ENCODE results near the gene KIF26A. TPM values are rescaled to one million over a fixed set of nuclear protein-coding genes. Genes with fewer than 3 reads are reported as not detected.

KIF26A gene
- polyA plus RNA-seq, 12 donors, result 4.8 to 25.2 (median 5.9) TPM; not detected in 1

DNA sequence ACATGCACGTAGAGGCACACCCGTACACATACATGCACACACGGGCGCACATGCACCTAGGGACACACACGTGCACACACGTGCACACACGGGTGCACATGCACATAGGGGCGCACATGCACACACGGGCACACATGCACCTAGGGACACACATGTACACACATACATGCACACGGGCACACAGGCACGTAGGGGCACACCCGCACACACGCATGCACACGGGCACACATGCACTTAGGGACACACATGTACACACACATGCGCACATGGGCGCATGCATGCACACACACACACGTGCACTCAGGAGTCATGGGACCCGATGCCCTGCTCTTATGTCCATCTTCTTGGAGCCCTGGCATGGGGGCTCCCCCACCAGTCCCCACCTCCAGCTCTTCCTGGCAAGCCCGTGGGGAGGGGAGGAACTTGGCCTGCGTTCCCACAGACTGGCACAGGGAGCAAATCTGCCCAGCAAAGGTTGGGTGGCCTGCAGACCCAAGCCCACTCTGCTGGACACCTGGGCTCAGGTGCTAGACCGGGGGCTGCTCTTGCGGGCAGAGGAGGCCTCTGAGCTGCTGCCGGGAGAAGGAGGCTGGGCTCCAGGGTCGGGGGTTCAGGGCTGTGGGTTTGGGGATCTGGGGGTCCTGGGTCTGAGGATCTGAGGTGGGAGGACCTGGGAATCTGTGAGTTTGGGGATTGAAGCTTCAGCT is 51.4 kb downstream of the KIF26A start:
- DNase-seq, result no peak

DNA sequence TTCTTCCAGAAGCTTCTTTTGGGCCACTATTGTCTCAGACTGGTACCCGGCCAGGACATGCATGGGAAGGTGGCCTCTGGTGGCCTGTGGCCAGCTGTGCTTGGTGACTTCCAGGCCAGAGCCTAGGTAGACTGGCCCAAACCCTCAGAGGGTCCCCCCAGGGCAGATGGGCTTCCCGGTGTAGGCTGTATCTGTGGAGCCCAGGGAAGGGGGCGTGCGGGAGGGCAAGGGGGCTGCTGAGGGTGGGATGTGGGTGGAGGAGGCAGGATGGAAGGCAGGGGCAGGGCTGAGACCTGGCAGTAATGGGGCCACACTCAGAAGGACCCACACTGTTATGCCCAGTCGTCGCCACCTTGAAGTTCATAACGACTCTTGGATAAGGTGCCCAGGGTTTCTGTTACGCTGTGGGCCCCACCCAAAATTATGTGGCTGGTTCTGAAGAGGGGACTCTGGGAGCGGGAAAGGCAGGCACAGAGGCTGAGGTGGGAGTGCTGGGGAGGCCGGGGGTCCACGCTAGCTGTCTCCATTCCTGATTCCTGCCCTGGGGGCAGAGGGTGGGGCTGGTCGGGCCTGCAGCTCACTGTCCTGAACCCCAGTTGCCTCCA is 52.1 kb downstream of the KIF26A start:
- DNase-seq, result no peak

DNA sequence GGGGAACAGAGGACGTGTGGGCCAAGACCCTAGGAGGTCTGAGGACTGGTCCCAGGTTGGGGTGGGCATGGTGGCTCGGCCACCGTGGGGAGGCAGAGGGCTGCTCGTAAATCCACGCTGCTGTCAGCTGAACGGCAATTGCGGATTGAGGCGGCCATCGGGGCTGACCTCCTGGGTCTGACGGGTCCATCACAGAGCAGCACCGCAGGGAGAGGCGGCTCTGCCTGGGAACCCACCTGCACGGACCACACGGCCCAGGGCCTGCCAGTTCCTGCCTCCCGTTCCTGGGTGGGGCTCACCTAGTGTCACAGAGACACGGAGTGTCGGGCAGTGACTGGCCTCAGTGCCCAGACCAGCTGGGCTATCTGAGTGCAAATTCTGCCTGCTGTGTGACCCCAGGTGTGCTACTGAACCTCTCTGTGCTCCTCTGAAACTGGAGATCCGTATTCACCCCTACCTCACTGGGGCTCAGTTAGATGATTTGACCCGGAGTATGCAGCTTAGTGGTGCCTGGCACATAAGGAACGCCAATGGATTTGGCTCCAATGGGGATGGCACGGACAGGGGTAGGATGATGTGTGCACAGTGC is 53.1 kb downstream of the KIF26A start:
- DNase-seq, result no peak

DNA sequence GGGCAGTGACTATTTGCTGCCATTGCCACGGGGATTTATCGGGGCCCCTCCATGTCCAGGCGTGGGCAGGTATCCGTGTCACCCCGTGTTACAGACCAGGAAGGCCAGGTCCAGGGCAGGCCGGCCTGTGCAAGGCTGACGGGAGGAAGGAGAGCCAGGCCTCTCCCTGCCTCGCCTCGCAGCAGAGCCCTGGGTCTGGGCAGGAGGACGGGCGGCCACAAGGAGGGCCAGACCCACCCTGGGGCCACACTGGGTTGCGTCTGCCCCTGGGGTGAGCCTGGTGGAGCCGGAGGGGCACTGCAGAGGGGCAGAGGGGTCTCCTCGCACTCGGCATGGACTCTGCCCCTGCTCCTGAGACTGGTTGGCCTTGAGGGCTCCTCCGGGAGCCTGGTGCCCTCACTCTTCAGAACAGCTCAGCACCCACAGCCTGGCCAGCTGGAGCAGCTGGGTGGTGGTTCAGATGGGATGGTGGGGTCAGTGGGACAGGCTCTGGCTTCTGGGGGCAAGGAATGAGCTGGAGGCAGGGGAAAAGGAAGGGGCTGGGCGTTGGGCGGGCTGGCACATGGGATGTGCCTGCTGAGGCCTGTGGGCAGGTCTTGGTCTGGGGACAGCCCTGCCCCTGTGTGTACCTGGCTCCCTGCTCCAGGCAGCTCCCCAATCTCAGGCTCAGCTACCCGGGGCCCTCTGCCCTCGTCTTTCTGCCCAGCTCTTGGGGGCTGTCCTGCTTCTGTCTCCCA is 53.9 kb downstream of the KIF26A start:
- DNase-seq, result no peak

DNA sequence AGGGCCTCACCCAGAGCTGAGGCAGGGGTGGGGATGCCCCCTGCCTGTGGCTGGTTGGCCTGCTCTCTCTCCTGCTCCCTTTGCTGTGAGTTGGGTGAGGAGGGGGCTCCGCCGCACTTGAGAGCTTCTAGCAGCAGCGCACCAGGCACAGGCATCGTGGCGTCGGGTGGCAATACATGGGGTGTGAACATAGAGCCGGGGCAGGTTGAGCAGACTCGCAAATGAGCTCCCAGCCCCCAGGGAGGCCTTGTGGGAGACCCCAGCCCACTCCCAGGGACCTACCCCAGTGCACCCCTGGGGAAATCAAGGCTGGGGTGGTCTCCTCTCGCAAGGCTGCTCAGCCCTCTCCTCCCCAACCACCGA is 54.5 kb downstream of the KIF26A start:
- DNase-seq, result no peak

DNA sequence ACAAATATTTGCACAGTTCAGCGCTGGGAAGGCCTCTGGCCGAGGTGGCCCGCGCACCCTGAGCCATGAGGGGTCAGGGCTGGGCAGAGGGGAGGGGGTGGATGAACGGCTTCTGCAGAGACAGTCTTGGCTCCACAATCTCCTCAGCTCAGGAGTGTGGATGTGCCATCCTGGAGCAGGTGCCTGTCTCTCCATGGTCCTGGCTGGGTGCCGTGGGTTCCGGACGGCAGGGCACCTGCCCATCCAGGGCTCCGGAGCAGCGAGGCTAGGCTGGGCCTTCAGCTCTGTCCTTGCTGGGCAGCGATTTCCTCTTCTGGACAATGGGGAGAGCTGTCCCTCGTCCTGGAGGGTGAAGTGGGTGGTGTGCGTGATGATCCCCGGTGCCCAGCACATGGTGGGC is 55.6 kb downstream of the KIF26A start:
- no peak for DNase-seq

DNA sequence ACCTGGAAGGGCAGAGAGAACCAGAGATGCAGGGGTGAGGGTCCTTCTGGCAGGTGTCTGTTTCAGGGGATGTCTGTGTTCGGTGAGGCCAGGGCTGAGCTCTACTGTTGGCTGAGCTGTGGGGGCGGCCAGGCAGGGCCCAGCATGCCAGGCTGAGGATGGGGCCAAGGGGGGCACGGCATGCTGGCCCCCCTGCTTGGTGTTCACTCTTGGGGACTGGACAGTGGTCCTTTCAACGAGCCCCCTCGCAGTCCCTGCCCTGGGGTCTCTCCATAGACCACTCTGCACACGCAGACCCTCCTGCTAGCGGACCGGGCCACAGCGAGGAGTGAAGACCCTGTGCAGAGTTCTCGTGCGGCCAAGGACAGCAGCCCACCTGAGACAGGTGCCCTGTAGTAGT is 56.3 kb downstream of the KIF26A start:
- no peak for DNase-seq

DNA sequence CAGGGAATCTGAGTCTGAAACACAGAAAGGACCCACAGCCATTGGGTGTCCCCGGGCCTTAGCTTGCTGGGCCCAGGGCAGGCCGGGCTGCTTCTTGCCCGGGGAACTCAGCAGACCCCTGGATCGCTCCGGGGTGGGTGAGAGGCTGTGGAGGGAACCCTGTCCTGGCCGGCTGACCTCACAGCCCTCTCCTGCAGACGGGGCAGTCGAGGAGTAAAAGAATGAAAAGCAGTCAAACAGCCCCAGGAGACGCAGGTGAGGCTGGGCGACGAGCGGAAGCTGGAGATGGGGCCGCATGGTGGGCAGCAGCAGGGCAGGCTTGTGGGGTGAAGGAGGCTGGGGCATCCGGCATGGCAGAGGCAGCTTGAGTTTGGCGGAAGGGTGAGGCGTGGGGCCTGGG is 57.0 kb downstream of the KIF26A start:
- DNase-seq, result no peak

DNA sequence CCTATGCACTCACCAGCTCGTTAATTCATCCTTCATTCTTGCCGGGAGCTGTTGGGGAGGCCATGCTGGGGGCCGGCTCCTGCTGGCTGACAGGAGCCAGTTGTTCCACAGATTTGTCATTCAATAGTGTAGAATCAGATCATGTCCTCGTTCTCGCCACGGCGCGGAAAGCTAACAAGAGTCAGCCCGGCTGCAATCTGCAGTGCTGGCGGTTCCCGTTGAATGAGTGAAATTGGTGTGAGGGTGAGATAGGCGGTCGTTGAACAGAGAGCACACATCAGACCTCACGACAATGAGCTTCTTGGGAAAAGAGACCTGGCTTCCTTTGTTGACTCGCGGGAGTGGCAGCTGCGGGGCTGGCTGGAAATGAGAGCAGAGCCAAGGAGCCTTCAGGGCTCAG is 57.5 kb downstream of the KIF26A start:
- no peak for DNase-seq

DNA sequence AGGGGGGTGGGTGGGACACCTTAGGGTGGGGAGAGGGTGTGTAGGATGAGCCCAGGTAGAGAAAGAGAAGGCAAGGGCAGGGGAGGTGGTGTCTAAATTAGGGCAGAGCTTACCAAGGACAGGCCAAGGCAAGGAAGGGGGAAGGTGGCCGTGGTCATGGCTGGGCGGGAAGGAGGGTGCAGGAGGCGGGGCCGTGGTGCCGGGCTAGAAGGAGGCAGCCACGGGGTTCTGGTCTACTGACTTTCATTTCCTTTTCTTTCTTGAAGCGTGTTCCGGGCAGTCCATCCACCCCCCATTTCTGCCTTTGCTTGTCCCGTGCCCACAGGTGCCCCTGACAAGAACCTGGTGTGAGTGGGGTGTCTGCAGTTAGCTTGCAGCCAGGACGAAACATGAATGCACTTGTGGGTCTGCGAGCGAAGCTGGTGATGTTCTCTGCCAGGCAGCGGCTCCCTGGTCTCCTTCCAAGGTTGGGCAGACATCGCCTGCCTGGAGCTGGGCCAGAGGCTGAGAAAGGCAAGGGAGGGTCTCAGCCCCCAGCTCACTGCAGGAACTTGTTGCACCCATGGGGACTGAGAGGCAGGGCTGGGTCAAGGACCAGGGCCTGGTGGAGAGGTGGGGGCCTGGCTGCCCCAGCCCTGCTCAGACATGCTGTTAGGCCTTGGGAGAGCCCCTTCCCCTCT is 58.2 kb downstream of the KIF26A start:
- no peak for DNase-seq

DNA sequence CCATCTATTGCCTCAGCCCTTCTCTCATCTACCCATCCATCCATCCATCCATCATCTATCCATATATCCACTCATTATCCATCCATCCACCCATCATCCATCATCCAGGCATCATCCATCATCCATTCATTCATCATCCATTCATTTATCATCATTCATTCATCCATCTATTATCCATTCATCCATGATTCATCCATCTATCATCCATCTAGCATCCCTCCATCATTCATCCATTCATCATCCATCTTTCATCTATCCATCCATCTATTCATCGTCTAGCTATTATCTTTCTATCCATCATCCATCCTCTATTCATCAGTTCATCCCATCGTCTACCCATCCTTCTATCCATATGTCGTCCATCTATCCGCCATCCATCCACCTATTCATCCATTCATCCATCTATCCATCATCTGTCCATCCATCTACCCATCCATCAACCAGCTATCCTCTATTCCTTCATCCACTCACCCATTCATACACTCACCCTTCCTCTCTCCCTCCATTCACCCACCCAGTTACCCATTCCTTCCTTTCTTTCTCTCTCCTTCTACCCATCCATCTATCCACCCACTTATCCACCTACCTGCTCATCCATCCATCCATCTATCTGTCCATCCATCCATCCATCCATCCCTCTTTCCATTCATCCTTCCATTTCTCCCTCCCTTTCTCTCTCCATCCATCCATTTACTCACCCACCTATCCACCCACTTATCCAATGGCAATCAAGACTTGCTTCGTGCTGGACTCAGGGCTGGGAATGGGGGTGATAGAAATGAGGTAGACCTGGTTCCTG is 59.3 kb downstream of the KIF26A start:
- no peak for DNase-seq

DNA sequence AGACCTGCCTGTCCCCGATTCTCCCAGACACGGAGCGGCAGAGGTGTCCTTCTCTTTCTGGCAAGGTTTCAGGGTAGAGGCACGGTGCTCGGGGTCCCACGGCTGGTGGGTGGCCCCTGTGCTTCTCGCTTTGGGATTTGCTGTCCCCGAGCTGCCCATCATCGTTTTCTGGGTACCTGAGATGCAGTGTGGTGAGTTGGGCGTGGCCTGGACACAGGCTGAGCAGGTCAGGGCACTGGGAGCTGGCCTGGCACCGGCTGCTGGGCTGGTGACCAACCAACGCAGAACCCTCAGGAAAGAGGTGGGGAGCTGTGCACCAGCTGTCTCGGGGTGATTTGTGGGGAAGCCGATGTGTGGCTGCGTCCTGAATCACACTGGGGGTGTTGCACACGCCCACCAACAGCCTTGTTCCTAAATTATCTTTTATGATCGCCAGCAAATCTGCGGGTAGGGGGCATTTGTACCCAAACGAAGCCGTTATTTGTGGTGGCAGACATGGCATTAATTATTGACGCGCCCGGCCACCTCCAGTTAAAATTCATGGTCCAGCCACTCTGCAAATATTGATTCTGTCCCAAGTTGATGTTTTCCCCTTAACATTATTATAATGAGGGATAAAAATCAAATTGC is 61.0 kb downstream of the KIF26A start:
- DNase-seq, result no peak

DNA sequence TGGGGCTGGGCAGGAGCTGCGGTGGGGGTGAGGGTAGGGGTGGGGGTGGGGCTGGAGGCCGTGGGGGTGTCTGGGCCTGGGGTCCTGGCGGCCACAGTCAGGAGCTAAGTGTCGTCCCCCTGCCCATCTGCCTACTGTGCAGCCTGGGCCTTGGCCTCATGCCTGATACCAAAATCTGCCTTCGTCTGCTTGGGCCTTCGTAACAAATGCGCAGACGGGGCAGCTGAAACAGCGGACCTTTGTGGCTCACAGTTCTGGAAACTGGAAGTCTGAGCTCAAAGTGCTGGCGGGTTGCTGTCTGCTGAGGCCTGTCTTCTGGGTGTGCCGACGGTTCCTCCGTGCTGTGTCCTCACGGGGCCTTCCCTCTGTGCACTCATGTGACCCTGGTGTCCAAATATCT is 61.7 kb downstream of the KIF26A start:
- no peak for DNase-seq

DNA sequence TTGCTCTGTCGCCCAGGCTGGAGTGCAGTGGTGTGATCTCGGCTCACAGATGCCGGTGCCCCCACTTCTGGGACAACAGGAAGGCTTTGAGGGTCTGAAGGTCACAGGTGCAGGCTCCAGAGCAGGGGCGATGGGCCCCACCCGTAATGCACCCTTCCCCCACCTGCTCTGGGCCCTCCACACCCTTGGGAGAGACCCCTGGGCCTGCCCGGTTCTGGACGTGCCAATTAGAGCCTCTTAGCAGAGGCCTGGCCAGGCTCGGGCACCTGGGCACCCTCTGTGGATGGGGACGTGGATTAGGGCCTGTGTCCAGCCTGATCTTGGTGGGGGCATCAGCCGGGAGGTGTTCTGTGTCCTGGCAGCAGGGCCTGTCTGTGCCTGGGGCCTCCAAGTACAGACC is 62.2 kb downstream of the KIF26A start:
- DNase-seq, result no peak

DNA sequence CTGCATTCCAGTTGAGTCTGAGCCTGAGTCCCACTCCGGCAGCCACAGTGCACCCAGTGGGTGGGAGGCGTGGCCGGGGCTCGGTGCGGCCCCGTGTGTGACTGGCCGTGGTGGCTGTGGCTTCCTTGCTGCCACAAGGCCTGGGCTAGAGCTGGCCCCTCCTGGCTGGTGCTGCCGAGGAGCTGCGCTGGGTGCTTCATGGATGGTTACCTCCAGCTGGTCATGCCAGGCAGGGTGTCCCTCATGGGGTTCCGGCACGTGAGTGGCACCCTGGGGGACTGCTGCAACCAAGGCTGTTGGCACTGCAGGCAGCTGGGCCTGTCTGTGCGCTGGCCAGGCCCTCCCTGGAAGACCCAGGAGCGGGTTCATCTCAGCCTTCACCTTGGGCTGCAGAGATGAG is 62.7 kb downstream of the KIF26A start:
- DNase-seq, result no peak

DNA sequence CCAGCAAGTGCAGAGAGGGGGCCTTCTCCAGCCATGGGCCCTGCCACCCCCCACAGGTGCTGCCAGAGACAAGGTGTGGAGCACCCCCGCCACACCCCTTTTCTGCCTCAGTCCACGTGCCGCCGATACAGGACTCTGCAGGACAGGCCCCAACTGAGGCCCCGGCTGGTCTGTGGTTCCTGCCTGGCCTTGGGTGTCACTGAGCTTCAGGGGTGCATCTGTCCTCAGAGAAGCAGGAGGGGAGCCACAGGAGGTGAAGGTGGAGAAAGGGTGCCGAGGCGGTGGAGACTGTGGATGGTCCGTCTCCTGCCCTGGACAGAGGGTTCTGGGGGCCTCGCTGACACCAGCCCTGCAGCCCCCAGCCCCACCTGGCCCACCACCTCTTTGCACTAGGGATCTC is 63.1 kb downstream of the KIF26A start:
- DNase-seq, result no peak

DNA sequence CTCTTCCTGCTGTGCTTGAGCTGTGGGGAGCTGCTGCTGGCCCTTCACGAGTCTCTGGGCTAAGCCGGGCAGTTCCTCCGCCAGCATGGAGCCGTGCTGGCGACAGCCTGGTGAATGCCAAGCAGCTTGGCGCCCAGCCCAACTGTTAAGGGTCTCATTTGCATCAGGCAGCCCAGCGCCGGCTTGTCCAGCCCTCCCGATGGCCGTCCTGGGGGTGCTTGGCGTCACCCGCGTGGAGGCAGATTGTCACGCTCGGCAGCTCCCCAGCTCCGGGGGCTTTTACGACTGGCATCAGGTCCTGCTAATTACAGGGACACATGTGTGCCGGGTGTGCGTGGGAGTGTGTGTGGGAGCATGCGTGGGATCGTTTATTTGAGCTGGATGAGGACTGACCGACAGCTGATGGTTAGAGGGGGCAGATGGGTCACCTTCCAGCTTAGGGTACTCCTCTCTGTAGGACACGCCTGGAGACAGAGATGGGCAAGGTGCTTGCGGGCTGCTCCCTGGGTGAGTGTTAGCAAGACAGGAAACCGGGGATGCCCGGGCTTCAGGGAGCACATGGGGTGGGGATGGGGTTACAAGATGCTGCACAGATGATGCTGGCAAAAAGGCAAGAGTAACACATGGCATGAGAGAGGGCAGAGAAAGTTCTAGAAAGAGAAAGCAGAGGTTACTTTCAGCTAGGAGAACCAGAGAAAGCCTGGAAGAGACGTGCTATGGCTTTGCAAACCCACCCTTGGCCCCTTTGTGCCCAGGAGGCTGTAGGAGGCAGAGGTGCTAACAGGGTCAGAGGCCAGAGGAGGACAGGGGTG is 64.1 kb downstream of the KIF26A start:
- DNase-seq, result no peak

DNA sequence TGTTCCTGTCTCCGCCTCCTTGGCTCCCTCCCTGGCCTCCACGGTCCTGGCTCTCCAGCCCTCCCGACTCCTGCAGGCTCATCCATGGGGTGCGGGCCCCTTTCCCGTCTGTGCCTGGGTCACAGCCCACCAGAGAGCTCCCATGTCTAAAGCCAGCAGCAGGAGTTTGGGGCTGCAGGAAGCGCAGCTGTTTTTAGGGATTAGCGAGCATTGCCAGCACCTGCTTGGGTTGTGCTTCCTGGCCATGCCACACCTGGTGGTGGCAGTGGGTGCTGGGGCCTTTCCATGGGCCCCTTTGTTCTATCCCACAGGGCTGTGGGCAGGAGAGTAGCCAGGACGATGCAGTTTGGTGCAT is 64.7 kb downstream of the KIF26A start:
- no peak for DNase-seq

DNA sequence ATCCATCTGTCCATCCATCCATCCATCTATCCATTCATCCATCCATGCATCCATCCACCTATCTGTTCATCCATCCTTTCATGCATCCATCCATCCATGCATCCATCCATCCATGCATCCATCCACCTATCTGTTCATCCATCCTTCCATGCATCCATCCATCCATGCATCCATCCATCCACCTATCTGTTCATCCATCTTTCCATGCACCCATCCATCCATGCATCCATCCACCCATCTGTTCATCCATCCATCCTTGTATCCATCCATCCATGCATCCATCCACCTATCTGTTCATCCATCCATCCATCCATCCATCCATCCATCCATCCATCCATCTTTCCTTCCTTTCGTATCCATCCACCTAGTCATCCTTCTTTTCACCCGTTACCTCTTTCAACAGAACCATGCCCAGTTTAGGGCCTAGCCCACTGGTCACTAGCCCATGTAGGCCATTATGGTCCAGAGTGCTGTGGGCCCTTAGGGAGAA is 66.3 kb downstream of the KIF26A start:
- DNase-seq, result no peak

DNA sequence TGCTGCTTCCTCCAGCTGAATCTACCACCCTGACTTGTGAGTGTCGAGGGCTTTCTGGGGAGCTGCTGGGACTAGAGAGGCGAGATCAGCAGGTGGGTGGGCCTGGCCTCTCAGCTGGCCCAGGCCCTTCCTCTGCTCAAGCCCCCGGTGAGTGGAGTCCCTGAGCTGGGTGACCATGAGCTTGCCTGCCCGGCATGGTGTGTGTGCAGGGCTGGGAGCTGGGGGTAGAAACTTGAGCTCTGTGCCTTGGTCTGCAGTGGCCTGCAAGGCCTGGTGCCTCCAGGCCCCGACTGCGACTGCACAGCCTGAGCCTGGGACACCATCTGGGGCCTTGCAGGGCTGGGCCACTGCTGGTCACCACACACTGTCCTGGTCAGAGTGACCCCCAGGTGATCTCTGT is 67.4 kb downstream of the KIF26A start:
- DNase-seq, result no peak
